GM21515 (cell line): Measurements from ENCODE around the gene NQO2.
"Not testable (repeated sequence)": the region's sequence is repeated elsewhere in the genome, so short reads cannot be mapped to it uniquely, and the experiment has no call there.

Experiments
- ATAC-seq: cut with Tn5 transposase; IDR thresholded peaks from one replicate; pipeline ENCODE4 v1.9.1; 2021; ENCODE audit not compliant: unreplicated experiment

Gene NQO2

DNA sequence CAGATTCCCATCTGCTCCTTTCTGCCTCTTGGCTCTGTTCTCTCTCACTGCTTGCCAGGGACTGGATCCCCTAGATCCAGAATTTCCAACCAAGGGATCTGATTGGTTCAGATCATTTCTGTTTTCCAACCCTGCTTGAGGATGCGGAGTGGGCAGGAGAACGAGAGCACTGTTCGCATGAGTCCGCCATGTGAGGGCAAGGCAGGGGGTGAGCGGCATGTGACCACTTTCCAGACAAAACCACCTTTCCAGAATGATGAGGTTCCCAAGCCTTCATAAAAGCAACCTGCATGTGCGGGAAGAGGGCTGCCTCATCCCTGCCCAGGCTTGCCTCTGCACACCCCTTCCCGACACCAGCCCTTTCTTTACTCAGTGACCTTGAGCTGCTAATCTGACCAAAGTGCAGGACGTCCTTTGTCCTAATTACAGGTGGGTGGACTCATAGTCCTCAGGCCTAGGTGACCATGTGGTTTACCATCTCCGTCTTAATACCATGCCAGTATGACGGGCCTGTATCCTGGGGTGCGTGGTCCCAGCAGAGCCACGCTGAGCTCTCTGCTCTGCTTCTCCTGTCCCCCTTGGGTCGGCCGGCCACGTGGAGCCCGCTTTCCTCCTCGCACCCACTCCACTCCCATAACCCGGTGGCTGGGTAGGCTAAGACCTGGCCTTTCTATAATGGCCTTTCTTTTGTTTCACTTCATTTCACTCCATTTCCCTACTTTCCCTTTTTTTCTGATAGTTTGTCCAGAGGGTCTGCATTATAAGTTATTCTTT is 14.4 kb downstream of the NQO2 start:
- no peak for ATAC-seq

DNA sequence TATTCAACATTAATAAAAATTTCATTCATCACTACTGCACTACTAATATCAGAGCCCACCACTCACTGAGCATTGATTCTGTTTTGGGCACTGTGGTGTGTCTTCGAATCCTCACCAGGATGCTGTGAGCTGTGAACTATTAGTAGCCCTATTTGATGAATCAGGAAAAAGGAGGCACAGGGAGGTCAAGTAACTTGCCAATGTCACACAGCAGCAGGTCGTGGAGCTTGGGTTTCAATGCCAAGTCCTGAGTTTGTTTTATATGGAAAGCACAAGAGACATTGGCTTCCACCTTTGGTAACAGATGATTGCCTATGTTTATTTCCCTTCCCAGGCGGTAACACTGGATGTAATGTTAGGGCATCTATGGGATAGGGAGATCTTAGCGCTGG is 15.0 kb downstream of the NQO2 start:
- ATAC-seq: no peak

DNA sequence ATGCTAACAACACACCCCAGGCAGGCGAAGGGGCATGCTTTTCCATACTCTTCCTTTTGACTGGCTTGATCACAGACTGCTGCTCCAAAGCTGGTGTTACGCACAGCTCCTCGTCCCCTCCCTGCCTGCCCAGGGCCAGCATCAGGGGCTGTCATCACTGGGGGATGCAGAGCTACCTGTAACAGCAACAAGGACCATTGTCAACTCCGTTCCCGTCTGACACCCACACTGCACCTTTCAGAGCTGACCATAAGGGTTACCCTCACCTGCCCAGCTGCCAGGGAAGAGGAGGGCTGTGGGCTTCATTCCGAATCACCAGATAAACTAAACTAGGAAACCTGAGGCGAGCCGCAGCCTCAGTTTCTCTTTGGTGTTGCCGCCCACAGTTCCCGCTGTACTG is 15.4 kb downstream of the NQO2 start:
- ATAC-seq: no peak

DNA sequence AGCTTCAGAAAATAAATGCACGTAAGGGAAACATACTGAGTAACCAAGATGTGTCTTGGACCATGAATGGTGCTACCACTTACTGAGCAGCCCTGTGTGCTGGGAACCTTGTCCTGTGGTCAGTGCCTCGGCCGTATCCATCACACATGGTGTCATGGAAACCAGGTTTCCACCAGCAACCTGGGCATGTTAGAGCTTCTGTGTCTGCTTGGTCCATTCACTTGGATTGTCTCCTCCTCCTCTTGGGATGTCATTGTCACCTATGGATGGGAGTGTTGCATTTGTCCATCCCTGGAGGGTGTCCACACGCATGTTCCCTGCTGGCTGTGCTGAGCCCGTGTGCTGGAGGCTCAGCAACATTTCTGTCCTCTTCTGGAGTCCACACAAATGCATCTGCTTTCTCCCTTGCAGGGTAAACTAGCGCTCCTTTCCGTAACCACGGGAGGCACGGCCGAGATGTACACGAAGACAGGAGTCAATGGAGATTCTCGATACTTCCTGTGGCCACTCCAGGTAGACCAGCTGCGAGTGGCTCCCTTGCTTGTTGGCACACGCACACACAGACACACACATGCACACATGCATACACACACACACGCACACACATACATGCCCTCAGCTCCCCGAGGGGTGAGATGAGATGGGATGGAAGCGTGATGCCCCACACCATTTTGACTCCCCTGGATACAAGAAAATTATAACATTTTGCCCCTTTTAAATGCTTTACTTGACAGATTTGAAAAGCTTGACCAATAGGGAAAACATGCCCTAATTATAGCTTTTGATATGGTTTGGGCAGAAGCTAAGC is 17.0 kb downstream of the NQO2 start:
- ATAC-seq: no peak

- no peak for ATAC-seq
These were observed 17.6 kb downstream of the NQO2 start for GRCh38 chr6:3017304-3017703.

GRCh38 chr6:3019065-3019464 is 19.4 kb downstream of the NQO2 start:
- no peak for ATAC-seq

- ATAC-seq: no peak
These were observed 20.1 kb downstream of the NQO2 start for GRCh38 chr6:3019749-3020320.

GRCh38 chr6:3020976-3021598 is 21.4 kb downstream of the NQO2 start:
- not testable (repeated sequence) for ATAC-seq

DNA sequence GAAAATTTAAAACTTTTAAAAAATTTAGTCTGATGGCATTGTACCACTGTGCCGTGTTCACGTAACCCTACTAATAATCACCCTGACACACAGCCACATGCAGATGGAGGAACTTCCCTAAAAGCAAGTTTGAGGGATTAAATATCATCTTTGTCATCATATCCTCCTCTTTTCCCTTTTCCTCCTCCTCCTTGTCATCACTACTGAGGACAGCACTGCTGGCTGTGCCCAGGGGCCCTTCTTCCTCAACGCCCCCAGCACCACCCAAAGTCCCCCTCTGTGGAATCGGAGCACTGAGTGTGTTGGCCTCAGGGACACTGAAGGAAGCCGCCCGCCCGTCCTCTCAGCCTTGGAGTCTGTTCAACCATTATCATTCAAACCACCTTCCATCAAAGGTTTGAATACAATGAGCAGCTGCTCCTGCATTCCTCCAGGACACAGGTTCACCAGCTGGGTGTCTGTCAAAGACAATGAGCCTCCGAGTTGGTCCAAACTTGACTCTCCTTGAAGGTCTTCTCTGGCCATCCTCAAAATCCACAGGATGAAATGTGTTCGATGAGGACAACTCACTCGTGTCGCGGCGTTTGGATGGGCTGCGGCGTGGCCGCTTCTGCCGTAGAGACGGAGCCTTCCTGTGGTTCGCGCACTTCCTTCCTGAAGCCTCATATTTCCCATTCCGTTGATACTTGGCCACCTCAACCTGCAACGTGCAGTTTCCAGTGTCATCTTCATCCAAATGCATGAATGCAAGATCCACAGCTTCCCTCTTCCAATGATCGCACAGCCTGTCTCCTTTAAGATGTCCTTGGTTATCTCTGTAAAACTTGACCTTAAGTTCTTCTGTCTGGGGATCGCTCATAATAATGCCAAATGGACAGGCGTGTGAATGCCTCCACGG is 23.3 kb downstream of the NQO2 start:
- ATAC-seq: no peak

GRCh38 chr6:3023663-3024483 is 24.2 kb downstream of the NQO2 start:
- peak; percentile 75 for ATAC-seq

GRCh38 chr6:3026791-3027626 is 27.3 kb downstream of the NQO2 start:
- peak; percentile 58 for ATAC-seq

DNA sequence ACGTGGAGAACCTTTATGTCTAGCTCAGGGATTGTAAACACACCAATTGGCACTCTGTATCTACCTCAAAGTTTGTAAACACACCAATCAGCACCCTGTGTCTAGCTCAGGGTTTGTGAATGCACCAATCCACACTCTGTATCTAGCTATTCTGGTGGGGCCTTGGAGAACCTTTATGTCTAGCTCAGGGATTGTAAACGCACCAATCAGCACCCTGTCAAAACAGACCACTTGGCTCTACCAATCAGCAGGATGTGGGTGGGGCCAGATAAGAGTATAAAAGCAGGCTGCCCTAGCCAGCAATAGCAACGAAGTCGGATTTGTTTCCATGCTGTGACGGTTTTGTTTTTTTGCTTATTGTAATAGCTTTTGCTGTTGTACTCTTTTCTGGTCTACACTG is 28.5 kb downstream of the NQO2 start:
- not testable (repeated sequence) for ATAC-seq

DNA sequence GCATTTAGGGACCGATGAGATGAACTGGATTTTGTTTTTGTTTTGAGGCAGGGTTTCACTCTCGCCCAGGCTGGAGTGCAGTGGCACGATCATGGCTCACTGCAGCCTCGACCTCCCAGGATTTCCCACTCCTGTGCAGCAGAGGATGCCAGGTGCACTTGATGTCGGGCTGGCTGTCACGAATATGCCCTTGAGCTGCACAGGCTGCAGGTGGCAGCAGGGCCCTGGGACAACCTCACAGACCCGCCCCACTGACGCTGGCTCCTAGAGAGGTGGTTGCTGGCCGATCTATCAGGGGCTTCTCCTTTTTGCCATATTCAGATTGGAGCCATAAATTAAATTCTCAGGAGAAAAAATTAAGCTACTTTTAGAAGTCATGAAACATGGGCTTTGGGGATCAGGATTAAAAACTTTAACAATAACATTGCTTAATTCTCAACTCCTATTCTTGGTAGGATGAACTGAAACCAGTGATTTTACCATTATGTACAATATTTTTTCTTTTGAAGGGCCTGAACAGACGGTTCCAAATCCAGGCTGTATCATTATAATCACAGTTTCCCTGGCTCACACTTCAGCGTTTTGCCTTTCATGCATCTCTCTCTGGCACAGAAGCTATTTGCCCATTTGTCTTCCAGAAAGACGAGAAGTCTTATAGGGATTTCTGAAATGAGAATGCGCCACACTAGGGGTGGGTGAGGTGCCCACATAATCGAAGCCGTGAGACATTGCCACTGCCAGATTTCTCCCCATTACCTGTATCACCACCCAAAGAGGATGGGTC is 32.4 kb downstream of the NQO2 start:
- no peak for ATAC-seq

GRCh38 chr6:3032986-3033385 is 33.3 kb downstream of the NQO2 start:
- no peak for ATAC-seq

GRCh38 chr6:3033652-3034051 is 34.0 kb downstream of the NQO2 start:
- no peak for ATAC-seq

DNA sequence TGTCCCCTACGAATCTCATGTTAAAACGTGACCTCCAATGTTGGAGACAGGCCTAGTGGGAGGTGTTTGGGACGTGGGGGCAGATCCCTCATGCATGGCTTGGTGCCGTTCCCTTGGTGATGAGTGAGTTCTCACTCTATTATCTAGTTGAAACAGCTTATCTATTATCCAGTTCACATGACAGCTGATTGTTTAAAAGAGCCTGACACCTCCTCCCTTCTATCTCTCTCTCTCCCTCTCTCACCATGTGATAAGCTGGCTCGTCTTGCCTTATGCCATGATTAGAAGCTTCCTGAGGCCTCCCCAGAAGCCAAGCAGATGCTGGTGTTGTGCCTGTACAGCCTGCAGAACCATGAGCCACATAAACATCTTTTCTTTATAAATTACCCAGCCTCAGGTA is 35.7 kb downstream of the NQO2 start:
- ATAC-seq: no peak

- ATAC-seq: no peak
These were observed 37.4 kb downstream of the NQO2 start for GRCh38 chr6:3036861-3037637.
